Skin of body (tissue), 2 donors: ENCODE data around the gene OSGIN1. TPM values are rescaled to one million over a fixed set of nuclear protein-coding genes. Genes with fewer than 3 reads are reported as not detected.

ENCODE experiments used
- DNase-seq: peaks from one replicate; lab custom pipeline; 2025; lab: John Stamatoyannopoulos, UW
- total RNA-seq: library from RNA; depleted of rRNA; stranded (reverse); fragments of >200 nt; gene quantifications from one replicate; pipeline ENCODE4 v1.2.3, GENCODE V29; 2014

The OSGIN1 gene
- total RNA-seq, 1 donor from 2014 or later: 0.30 TPM

DNA sequence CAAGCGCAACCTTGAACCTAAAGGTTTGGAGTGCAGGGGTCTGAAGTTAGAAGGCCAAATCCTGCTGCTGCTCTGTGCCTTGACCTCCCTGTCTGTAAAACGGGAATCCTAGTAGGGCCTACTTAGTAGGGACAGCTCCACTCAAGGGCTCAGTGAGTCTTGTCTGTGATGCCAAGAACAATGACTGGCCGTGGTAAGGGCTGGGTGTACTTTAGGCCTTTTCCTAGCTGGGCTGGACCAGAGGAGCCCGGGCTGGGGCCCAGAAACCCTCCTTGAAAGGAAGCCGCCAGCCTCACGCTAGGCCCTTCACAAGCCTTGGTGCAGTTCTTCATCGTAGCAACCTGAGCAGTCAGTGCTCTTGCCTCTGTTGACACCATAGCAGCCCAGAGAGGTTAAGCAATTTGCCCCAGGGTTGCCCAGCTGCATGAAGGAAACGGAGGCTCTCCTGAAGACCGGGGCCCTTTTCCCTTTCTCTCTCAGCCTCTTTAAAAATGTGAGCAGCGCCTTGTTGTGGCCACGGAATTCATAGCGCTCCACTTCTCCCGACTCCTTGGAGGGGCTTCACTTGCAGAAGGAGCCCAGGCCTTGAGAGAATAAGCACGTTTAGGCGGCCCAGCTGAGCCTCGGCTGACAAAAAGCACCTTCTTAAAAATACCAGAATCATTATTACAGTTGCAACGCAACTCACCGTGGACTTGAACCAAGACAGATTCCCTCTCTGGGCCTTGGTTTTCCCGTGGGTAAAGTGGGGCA, 19.4 kb downstream of the OSGIN1 start:
- DNase-seq: no peak

DNA sequence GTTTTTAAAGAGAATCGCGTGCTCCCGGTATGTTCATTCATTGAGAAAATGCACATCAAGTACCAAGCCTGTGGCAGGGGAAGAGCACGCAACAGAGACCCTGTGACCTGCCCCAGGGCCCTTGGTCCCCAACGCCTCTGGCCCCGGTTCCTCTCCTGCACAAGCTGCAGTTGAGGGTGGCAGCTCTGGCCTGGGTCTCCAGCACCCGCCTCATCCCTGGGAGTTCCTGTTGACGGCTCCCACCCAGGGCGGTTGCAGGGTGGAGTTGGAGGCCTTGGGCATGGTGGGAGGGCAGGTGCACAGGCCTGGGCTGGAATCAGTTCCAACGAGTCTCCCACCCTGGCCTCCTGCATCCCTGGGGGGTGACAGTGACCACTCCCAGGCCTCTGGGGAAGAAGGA, 20.0 kb downstream of the OSGIN1 start:
- no peak for DNase-seq

DNA sequence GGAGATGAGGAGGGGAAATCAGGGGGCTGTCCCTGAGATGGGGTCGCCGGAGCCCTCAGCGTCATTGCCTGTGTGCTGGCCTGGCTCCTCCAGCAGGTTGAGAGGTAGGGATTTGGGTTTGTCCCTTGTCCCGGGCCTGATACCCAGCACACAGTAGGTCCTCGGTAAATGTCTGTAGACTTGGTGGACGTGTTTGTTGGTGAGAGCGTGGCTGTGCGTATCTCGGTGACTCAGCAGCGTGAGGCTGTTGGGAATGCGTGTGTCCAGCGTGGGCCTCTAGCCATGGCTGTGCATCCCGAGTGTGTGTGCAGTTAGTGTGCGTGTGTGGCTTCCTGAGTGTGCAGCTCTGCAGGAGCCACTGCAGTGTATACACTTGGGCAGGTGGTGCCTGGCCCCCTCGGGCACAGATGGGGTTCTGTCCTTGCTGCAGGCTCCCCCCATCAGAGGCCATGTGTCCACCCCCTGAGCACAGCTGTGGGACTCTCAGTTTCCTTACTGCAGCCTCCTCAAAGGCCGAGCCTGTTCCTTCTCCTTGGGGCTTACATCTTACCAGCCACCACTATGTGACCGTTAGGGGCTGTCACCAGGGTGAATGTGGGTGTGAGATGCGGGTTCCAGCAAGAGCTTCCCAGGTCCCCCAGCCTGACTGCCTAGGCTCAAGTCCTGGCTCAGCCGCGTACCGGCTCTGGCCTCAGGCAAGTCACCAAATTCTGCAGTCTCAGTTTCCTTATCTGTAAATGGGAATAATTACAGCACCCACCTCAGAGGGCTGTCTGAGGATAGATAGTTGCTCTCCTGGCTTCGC, 20.7 kb downstream of the OSGIN1 start:
- DNase-seq: no peak

DNA sequence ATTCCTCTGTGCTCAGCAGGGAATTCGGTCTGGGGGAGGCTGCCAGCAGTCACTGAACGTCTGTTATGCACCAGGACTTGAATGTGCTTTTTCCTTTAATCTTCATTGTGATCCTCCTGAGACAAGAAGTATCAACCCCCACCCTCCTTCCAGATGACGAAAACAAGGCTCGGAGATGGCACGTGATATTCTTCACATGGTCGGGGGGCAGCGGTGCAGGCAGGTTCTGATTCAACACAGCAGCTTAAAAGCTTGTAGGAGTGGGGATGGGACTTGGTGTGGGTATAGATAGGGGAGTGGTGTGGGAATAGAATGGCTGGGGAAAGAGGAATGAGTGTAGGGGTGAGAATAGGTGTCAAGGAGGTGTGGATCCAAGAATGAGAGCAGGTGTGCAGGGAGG, 21.4 kb downstream of the OSGIN1 start:
- no peak for DNase-seq

DNA sequence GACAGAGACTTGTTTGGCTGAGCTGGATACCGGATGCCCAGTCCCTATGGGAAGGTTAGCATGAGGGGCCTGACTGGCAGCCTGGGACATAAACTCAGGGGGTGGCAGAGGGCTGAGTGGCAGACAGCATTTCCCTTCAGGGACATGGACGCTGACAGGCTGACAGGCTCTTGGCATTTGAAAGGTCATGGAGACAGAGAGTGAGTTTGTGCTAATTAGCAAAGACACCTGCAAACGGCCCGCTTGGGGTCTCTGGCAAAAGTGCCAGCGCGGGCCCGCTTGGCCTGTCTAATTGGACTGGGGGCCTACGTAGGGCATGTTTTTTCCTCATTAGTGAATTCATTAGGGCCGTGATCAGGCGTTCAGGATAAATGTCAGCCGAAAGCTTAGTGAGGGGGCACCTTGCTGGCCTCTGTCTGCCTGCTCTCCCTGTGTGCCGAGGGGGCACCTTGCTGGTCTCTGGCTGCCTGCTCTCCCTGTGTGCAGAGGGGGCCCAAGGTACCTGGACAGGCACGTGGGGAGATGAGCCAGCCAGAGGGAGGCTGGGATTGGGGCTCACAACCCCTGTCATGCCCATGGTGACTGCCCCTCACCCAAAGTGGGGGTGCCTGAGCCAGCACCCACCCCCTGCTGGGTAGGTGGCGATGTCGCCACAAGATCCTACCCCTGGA, 22.7 kb downstream of the OSGIN1 start:
- DNase-seq: no peak

DNA sequence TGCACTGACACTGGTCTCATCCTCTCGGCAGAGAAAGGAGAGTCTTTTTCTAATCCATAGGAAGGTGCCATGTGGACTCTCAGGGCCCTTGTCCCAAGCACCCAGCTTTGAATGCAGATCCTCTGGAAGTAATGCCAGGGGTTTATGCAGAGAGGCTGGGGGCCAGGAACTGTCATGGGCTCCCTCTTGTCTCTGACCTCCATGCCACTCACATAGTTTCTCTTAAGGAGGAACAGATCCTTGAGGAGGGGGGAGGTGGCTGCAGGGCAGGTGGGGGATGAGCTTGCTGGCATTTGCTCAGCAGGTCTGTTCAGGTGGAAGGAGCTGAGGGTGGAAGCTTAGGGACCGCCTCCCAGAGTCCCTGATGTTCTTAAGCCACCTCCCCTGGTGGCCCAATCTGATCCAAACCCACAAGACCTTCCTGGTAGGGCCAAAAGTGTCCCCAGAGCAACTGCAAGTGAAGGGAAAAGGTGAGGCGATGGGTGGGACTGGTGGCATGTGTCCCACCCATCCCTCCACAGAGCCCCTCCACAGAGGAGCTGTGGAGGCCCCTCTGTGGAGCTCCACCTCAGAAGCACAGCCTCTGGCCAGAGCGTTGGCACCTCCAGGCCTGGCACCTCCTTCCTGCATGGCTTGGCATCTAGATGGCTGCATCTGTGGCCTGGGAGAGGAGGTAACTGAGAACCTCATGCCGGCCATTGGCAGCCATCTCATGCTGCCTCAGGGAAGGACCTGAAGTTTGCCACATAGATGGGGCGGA, 24.2 kb downstream of the OSGIN1 start:
- DNase-seq: no peak

DNA sequence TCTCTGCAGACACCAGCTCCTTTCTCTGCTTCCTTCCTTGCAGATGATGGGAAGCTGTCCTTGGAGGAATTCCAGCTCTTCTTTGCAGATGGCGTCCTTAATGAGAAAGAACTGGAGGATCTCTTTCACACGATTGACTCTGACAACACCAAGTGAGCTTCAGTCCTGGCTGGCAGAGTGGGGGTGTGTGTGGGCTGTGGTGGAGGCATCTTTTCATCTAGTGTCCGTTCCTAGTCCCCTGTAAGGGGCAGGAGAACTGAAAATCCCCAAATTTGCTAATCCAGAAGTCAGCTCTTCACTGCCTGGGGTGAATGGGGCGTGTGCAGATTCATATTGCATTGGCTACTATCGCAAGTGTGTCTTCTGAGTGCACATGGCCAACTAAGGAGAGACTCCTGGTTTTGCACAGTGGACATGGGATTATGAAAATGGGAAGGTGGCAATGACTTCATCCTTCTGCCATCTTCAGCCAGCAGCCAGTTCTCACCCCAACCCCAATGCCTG, 25.4 kb downstream of the OSGIN1 start:
- no peak for DNase-seq

DNA sequence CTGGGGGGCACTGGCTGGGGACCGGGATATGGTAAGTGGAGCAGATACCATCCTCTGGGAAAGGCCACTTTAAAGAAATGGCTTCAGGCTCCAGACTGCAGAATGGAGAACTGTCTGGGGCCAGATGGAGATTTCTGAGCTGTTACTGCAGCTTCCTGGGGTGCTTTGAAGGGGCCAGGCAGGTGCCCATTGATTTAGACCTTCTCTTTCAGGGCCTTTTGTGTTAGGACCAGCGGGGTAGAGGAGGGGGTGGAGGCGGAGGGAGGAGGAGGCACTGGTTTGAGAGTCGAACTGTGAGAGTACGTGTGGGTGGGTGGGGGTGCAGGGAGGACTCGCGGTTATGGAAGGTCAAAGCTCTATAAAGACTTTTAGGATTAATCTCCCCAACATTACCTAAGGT, 26.4 kb downstream of the OSGIN1 start:
- no peak for DNase-seq

DNA sequence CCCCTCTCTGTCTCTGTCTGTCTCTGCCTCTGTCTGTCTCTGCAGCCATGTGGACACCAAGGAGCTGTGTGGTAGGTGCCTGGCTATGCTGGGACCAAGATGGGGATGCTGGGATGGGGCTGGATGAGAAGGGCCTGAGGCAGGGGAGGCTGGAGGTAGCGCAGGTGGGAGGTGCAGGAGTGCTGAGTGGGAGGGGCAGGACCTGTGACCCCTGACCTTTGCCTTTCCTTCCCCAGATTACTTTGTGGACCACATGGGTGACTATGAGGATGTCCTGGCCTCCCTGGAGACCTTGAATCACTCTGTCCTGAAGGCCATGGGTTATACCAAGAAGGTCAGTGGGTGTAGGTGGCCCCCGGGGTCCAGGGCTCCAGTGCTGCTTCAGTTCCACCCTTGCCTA, 27.8 kb downstream of the OSGIN1 start:
- DNase-seq: no peak

DNA sequence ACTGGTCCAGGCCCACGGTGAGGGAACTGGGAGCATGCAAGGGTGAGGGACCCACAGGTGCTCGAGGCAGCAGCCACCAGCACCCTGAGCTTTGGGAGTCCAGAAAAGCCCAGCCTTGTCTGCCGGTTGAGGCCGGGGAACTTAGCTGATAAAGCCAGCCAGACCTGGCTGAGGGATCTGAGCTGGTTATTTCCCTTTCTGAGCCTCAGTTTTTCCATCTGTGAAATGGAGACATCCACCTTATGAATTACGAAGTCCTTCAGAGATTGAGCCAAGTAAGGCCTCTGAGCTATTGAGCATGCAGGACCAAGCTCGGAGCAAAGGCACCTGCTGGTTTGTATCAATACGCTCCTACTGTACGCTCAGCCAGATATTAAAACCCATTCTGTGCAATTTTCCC, 28.8 kb downstream of the OSGIN1 start:
- no peak for DNase-seq

DNA sequence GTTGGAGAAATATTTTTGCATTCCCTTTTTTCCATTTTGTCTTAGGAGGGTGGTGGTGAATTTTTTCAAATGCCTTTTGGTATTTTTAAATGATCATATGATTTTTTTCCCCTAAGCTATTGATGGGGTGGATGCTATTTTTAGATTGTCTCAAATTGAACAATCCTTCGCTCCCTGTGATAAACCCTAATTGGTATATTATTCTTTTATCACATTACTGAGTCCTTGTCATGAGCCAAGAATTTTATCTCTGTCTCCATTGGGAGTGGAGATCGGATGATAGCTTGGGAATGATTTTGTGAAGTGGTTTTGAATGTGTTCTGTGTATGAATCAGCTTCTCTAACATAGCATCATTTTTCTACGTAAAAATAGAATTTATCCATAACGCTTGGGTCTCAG, 30.5 kb downstream of the OSGIN1 start:
- DNase-seq: no peak

DNA sequence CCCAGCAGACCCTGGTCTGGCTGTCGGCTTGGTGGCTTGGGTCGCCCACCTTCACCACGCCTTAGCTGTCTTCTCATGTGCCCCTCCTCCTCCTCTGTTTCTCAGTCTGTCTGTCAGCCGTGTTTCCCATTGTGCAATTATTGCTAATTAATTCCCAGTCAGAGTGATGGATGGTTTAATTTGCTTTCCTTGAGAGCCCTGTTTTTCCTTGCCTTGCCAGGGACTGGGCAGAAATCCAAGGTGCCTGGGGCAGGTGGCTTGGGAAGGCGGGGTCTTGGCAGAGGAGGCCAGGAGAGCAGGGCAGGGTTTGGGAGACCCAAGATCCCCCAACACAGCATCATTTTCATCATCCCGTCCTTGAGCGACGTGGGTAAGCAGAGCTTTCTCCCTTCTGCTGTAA, 36.3 kb downstream of the OSGIN1 start:
- no peak for DNase-seq

DNA sequence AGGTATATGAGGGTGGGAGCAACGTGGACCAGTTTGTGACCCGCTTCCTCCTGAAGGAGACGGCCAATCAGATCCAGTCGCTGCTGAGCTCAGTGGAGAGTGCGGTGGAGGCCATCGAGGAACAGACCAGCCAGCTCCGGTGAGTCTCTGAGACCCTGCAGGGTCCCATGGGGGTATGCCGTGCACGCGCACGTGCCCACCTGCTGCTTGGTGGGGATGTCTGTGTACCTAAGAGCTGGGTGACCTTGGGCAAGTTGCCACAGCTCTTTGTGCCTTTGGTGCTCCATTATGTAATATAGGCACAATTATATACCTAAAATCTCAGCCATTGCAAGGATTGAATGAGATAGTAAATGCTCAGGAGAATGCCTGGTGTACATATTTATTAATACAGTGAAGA, 37.5 kb downstream of the OSGIN1 start:
- no peak for DNase-seq

DNA sequence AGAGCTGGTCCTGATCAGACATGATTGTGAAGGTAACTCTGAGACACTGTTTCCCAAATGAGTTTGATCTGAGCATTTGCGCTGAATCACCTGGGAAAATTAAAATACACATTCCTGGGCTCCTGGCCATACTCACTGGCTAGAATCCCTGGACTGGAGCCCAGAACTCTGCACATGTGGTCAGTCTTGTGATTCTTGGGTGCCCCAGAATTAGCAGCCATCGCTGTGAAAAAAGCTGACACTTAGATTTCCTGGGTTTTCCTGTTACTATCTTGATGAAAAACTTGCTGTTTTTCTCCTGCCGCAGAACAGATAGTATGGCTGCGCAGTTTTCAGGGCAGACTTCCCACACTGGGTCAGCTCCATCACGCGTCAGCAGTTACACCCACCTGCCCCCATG, 39.6 kb downstream of the OSGIN1 start:
- DNase-seq: no peak

DNA sequence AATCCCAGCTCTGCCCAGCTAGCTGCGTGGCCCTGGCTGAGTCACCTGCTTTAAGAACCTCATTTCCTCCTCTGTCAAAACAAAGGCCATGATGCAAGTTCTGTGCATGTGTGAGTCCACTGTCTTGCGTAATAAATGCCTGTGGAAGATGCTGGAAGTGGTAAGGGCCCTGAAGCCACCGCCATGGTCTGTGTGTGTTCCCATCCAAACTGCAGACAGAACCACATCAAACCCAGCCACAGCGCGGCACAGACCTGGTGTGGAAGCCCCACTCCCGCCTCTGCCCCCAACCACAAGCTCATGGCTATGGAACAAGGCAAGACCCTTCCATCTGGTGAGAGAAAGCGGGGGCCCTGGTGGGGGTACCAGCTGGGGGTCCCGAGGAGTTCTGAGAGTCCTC, 41.0 kb downstream of the OSGIN1 start:
- no peak for DNase-seq

DNA sequence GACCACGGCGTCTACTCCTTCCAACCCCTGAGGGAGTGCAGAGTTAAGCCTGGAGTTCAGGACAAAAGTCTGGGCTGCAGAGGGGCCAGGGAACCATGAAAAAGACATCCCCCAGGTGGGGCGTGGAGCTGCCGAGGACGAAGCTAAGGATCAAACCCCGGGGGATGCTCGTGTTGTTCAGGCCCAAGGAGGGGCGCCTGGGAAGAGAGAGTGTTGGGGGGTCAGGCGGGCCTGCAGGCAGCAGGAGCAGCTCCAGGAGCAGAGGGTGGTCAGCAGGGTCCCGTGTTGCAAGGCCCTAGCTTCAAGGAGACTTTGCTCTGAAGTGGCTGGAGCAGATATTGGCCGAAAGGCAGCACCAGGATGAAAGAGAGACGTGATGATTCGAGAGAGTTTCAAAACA, 41.7 kb downstream of the OSGIN1 start:
- DNase-seq: no peak

DNA sequence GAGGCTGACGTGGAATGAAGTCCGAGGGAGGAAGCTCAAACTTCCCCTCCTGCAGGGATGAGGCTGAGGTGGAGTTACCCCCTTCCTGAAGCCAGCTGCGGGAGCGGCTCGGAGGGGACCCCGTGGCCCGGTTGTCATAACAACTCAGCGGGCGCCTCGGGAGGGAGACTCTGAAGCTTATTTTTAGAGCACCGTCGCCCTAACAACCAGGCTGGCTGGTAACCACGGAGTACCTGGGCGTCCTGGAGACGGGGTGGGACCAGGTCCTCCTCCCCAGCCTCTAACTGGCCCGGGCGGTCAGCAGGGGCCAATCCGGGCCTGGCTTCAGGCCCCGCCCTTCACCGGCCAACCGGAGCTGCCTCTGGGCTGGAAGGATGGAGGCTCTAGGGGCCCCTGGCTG, 42.7 kb downstream of the OSGIN1 start:
- no peak for DNase-seq

DNA sequence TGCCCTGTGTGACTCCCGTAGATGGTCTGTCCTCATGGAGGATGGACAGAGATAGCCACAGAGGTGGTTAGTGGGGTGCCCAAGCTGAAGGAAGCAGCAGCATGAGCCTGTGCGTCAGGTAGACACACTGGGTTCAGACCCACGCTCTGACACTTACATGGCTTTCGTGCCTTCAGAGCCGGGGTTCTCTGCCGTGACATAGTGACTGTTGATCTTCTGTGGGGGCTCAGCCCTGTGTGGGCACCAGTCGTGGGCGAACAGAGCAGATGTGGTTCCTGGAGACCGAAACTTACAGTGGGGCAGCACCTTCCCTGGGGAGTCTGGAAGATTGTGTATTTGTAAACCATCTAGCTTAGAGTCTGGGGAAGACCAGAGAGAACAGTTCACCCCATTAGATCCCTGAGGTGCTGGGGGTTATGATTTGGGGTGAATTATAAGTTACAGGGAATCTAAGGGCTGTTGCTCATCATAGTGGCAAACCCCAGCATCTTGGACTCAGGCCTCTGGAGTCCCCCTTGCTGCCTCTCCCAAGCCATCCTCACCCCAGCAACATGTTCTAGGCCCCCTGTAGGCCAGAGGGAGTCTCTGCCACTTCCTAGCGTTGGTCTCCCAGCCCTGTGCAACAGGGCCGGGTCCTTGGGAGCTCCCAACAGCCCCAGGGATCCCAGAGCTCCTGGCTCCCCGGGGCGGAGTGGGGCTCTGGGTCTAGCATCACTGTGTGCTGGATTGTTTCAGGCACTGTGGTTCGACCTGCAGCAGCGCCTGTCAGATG, 43.6 kb downstream of the OSGIN1 start:
- DNase-seq: no peak

DNA sequence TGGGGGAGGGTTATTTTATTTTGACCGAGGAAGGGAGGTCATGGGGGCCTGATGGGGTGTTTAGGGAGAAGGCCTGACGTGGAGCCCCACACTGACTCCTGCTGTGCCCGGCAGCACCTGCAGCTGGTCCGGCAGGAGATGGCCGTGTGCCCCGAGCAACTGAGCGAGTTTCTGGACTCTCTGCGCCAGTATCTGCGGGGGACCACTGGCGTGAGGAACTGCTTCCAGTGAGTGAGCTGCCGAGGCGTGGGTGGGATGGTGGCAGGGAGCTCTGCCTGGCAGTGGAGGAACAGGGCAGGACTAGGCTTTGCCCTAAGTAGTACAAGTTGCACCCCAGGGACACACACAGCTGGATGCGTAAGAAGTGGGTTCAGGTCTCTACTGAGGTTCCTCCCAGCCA, 45.1 kb downstream of the OSGIN1 start:
- DNase-seq: no peak

DNA sequence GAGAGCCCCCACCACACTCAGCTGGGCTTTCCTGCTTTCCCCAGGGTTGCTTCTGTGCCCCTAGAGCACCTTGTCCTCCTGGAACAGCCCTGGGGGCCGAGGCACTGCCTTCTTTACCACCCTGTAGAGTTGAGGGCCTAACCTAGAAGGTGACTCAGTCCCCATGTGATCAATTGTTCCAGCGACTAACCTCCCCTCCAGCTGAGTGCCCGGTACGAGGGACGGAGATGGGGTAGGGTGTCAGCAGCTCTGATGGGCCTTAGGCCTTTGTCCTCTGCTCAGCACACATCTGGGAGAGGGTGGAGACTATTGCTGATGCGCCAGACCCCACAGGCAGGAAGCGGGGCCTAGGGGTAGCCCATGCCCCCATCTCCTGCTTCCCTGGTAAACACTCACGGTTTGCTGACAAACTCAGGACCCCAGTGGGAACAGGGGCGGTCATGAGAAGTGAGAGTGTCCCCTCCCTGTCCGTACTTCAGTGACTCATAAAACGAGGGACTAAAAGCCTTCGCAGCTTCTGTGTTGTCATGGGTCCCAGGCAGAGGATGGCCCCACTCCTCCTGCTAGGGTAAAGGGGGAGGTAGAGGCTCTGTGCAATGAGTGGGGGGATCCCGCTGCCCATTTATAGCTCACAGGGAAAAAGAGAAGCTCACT, 48.1 kb downstream of the OSGIN1 start:
- no peak for DNase-seq
